HepG2 (cell line): ENCODE measurements around the gene MORN5. TPM values are rescaled to one million over a fixed set of nuclear protein-coding genes. Genes with fewer than 3 reads are reported as not detected.

Experiments
- BRD4 ChIP-seq: sonication (generic); formaldehyde crosslinking; IDR thresholded peaks from 2 replicates; pipeline ENCODE4 v1.4.0; 2020; ENCODE audit warnings: missing genetic modification reagents
- CAMTA2 ChIP-seq: sonication (generic); formaldehyde crosslinking; IDR thresholded peaks from 2 replicates; pipeline ENCODE4 v1.4.0; 2020; ENCODE audit warnings: mild to moderate bottlenecking, missing genetic modification reagents, borderline replicate concordance
- DNMT1 ChIP-seq: sonication (generic); formaldehyde crosslinking; IDR thresholded peaks from 2 replicates; pipeline ENCODE4 v1.5.1; 2020; ENCODE audit warnings: mild to moderate bottlenecking, missing genetic modification reagents
- EZH2 ChIP-seq: conservative IDR thresholded peaks from 2 replicates; pipeline ENCODE4 v1.6.1; 2012; ENCODE audit warnings: mild to moderate bottlenecking, low read depth, low read length, moderate library complexity
- HDAC2 ChIP-seq: sonication (generic); formaldehyde crosslinking; IDR thresholded peaks from 2 replicates; pipeline ENCODE4 v1.4.0; 2020; ENCODE audit warnings: missing genetic modification reagents
- HMGA1 ChIP-seq: sonication (generic); formaldehyde crosslinking; conservative IDR thresholded peaks from 2 replicates; pipeline ENCODE4 v1.4.0; 2020; ENCODE audit warnings: missing genetic modification reagents
- HNRNPUL1 ChIP-seq: fragments of 200-400 bp; formaldehyde crosslinking; IDR thresholded peaks from 2 replicates; pipeline ENCODE4 v1.6.1; 2017; ENCODE audit warnings: low read depth, mild to moderate bottlenecking, low read length, moderate library complexity
- IKZF5 ChIP-seq: IDR thresholded peaks from 2 replicates; pipeline ENCODE4 v1.6.1; 2018; ENCODE audit warnings: missing genetic modification reagents, mild to moderate bottlenecking, missing compliant biosample characterization
- MED8 ChIP-seq: sonication (generic); formaldehyde crosslinking; IDR thresholded peaks from 2 replicates; pipeline ENCODE4 v1.8.1; 2023; ENCODE audit warnings: mild to moderate bottlenecking, missing genetic modification reagents; ENCODE audit not compliant: insufficient replicate concordance
- MTF1 ChIP-seq: sonication (generic); formaldehyde crosslinking; IDR thresholded peaks from 2 replicates; pipeline ENCODE4 v1.5.0; 2020; ENCODE audit warnings: missing genetic modification reagents
- NFE2L2 ChIP-seq: fragments of 150-350 bp; IDR thresholded peaks from 2 replicates; pipeline ENCODE4 v1.6.1; 2014; ENCODE audit warnings: low read length
- NFKBIZ ChIP-seq: IDR thresholded peaks from 2 replicates; pipeline ENCODE4 v1.6.1; 2018; ENCODE audit warnings: missing genetic modification reagents, missing compliant biosample characterization
- PHF5A ChIP-seq: IDR thresholded peaks from one replicate; pipeline ENCODE4 v1.6.1; 2018; ENCODE audit warnings: low read depth, missing genetic modification reagents; ENCODE audit not compliant: unreplicated experiment
- RBFOX2 ChIP-seq: fragments of 200-400 bp; formaldehyde crosslinking; IDR thresholded peaks from 2 replicates; pipeline ENCODE4 v1.6.1; 2017; ENCODE audit warnings: low read depth, mild to moderate bottlenecking, low read length
- SCMH1 ChIP-seq: sonication (generic); formaldehyde crosslinking; IDR thresholded peaks from 2 replicates; pipeline ENCODE4 v1.9.0; 2021; ENCODE audit warnings: missing genetic modification reagents, mild to moderate bottlenecking, borderline replicate concordance
- SMAD3 ChIP-seq: sonication (generic); formaldehyde crosslinking; IDR thresholded peaks from 2 replicates; pipeline ENCODE4 v1.4.0; 2020; ENCODE audit warnings: missing genetic modification reagents
- SOX13 ChIP-seq, 3 experiments: fragments of 450-650 bp in 1 of 3; sonication (generic) in 1 of 3; formaldehyde crosslinking in 1 of 3; IDR thresholded peaks in 2 of 3; conservative IDR thresholded peaks in 1 of 3; 2 replicates each; pipeline versions ENCODE4 v1.5.0 to v1.6.1; 2016 to 2020; ENCODE audit warnings: antibody characterized with exemption in 1 of 3, mild to moderate bottlenecking in 1 of 3, missing compliant biosample characterization in 1 of 3, missing genetic modification reagents in 1 of 3, moderate library complexity in 1 of 3
- SRSF9 ChIP-seq: fragments of 200-400 bp; formaldehyde crosslinking; IDR thresholded peaks from 2 replicates; pipeline ENCODE4 v1.6.1; 2018; ENCODE audit warnings: borderline replicate concordance, mild to moderate bottlenecking, low read depth, low read length; ENCODE audit not compliant: insufficient read depth, poor library complexity, severe bottlenecking
- TBX2 ChIP-seq: sonication (generic); formaldehyde crosslinking; IDR thresholded peaks from 2 replicates; pipeline ENCODE4 v1.5.0; 2020; ENCODE audit warnings: missing genetic modification reagents, mild to moderate bottlenecking, borderline replicate concordance
- XBP1 ChIP-seq: sonication (generic); formaldehyde crosslinking; IDR thresholded peaks from 2 replicates; pipeline ENCODE4 v1.5.0; 2020; ENCODE audit warnings: missing genetic modification reagents
- ZNF205 ChIP-seq: IDR thresholded peaks from 2 replicates; pipeline ENCODE4 v1.6.1; 2018; ENCODE audit warnings: missing biosample characterization, missing genetic modification reagents
- ZNF337 ChIP-seq: sonication (generic); formaldehyde crosslinking; IDR thresholded peaks from 2 replicates; pipeline ENCODE4 v1.5.1; 2020; ENCODE audit warnings: missing genetic modification reagents, low read depth, mild to moderate bottlenecking, borderline replicate concordance
- ZNF33A ChIP-seq: sonication (generic); formaldehyde crosslinking; IDR thresholded peaks from 2 replicates; pipeline ENCODE4 v1.5.1; 2020; ENCODE audit warnings: missing genetic modification reagents, mild to moderate bottlenecking, moderate library complexity, borderline replicate concordance
- ZNF512 ChIP-seq: sonication (generic); formaldehyde crosslinking; IDR thresholded peaks from 2 replicates; pipeline ENCODE4 v1.4.0; 2020; ENCODE audit warnings: mild to moderate bottlenecking, missing genetic modification reagents
- ZNF564 ChIP-seq: sonication (generic); formaldehyde crosslinking; IDR thresholded peaks from 2 replicates; pipeline ENCODE4 v1.8.1; 2023; ENCODE audit warnings: mild to moderate bottlenecking, missing genetic modification reagents
- ZNF616 ChIP-seq: sonication (generic); formaldehyde crosslinking; IDR thresholded peaks from 2 replicates; pipeline ENCODE4 v1.5.0; 2020; ENCODE audit warnings: low read depth, mild to moderate bottlenecking, missing genetic modification reagents
- ZNF652 ChIP-seq: IDR thresholded peaks from 2 replicates; pipeline ENCODE4 v1.6.1; 2016; ENCODE audit warnings: low read depth, borderline replicate concordance
- ZNF780A ChIP-seq: sonication (generic); formaldehyde crosslinking; IDR thresholded peaks from 2 replicates; pipeline ENCODE4 v1.8.0; 2022; ENCODE audit warnings: mild to moderate bottlenecking, missing genetic modification reagents, moderate library complexity
- ZNF839 ChIP-seq: sonication (generic); formaldehyde crosslinking; IDR thresholded peaks from 2 replicates; pipeline ENCODE4 v1.4.0; 2020; ENCODE audit warnings: missing genetic modification reagents, mild to moderate bottlenecking, borderline replicate concordance
- polyA plus RNA-seq, 8 experiments: library from polyadenylated mRNA; depleted of rRNA in 3 of 8; stranded (reverse) in 7 of 8; unstranded in 1 of 8; fragments of >200 nt; fragmentation: Illumina TruSeq in 4 of 8; extraction: Trizol in 4 of 8; gene quantifications; 2 replicates each; pipeline versions ENCODE4 v1.2.1 to v1.2.3, GENCODE V29; 2011 to 2016; ENCODE audit warnings: low read depth in 4 of 8, missing spikeins in 1 of 8, mixed read lengths in 1 of 8; ENCODE audit not compliant: insufficient read depth in 1 of 8
- total RNA-seq, 5 experiments: library from RNA; depleted of rRNA; stranded (reverse); fragments of >200 nt; fragmentation: Illumina TruSeq; extraction: Trizol; gene quantifications; 2 replicates each; pipeline ENCODE4 v1.2.3, GENCODE V29; 2016; ENCODE audit warnings: low read depth in 1 of 5

The MORN5 gene
- total and polyA plus RNA-seq, 2 of the 13 experiments (the other 11 are each of a cell fraction or from before 2014, with no cell fraction given) = not detected

DNA sequence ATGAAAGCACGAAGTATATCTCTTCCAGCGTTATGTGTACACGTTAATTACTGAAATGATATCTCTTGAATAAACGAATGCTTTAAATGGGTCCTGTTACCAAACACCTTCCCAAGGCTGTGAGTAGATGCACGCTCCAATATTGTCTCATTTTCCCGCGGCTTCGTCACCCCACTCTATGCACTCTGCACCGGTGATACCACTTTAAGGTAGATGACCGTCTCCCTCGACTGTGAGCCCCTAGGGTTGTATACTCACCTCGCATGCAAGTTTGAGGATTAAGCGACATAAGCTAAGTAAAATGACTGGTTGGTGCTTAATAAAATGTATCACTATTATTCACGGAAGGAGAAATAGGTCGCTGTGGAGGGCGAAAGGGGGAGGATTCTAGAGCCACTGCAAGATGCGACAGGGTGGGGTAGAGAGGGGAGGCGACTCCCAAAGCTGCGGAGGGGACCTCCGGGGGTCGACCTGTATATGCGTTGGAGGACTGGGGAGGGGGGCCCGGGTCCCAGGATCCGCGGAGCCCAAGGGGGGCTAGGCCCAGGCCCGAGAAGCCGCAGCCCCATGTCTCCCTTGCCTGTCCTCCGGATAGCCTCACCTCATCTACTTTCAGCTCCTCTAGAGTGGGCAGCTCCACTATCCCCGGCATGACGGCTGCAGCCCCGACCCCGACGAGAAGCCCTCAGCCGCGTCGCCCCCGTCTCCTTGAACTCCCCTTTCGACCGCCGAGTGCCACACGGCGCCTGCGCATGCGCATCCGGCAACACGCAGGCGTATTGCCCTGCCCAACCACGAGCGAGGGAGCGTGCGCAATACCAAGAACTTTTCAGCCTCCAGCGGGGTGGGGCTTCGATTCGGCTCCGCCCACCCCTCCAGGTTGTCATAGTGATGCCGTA lies at the start of gene MORN5, which contains the start of gene NDUFA8 (continued):
- TF ChIP-seq ZNF652 = no peak
- no peak for TF ChIP-seq ZNF512 (CRISPR knock-in tag)
- TF ChIP-seq ZNF33A = no peak
- no peak for TF ChIP-seq MTF1 (CRISPR knock-in tag)
- TF ChIP-seq ZNF337 (CRISPR knock-in tag) = no peak
- TF ChIP-seq ZNF839 (CRISPR knock-in tag) = no peak
- no peak for TF ChIP-seq ZNF205 (CRISPR knock-in tag)
- TF ChIP-seq SCMH1 (CRISPR knock-in tag) = no peak
- no peak for TF ChIP-seq HNRNPUL1
- no peak for TF ChIP-seq ZNF780A (CRISPR knock-in tag)
- no peak for TF ChIP-seq EZH2
- no peak for TF ChIP-seq NFE2L2
- TF ChIP-seq NFKBIZ = no peak
- TF ChIP-seq ZNF616 (CRISPR knock-in tag) = peak; percentile 50; the same call in 1 of the 2 replicates
- TF ChIP-seq TBX2 (CRISPR knock-in tag) = peak; percentile 47; the same call in 1 of the 2 replicates
- no peak for TF ChIP-seq PHF5A
- TF ChIP-seq HMGA1 = no peak
- no peak for TF ChIP-seq SOX13 (IDR thresholded peaks at IDR 0.05)
- TF ChIP-seq SOX13 (CRISPR knock-in tag; conservative IDR thresholded peaks at IDR 0.05 in 1 of 2, IDR thresholded peaks at IDR 0.05 in 1 of 2) = 0 out of 4 replicates have a peak, but pooled peaks of 1 of the 2 experiments have one; percentile 12
- TF ChIP-seq HDAC2 (CRISPR knock-in tag) = no peak
- peak; percentile 89 for TF ChIP-seq RBFOX2
- no peak for TF ChIP-seq XBP1 (CRISPR knock-in tag)
- no peak for TF ChIP-seq SMAD3 (CRISPR knock-in tag)
- no peak for TF ChIP-seq BRD4 (CRISPR knock-in tag)
- no peak for TF ChIP-seq ZNF564 (CRISPR knock-in tag)
- no peak for TF ChIP-seq CAMTA2 (CRISPR knock-in tag)
- no peak for TF ChIP-seq DNMT1
- TF ChIP-seq IKZF5 (CRISPR knock-in tag) = peak; percentile 58; the same call in 1 of the 2 replicates
- no peak for TF ChIP-seq SRSF9
- no peak for TF ChIP-seq MED8 (CRISPR knock-in tag)
